Fibroblast of villous mesenchyme (primary cell): ENCODE measurements around the gene PRKG1. TPM values are rescaled to one million over a fixed set of nuclear protein-coding genes. Genes with fewer than 3 reads are reported as not detected.

Source experiments
- DNase-seq: peaks from one replicate; pipeline ENCODE4 v3.0.0-alpha.2; 2010; ENCODE audit warnings: low read depth
- H3K4me3 ChIP-seq: 2 replicates; pipeline ENCODE4 v1.5.1; 2011; ENCODE audit warnings: low read depth, mild to moderate bottlenecking, low read length
- CTCF ChIP-seq: IDR thresholded peaks from 2 replicates; pipeline ENCODE4 v1.5.1; 2012; ENCODE audit warnings: low read depth, mild to moderate bottlenecking, low read length; ENCODE audit not compliant: insufficient read depth
- total RNA-seq: library from RNA; depleted of rRNA; stranded (reverse); fragments of >200 nt; gene quantifications from 2 replicates; pipeline ENCODE4 v1.2.3, GENCODE V29; 2012

The PRKG1 gene
- total RNA-seq, 1 donor, result 19.0 TPM

DNA sequence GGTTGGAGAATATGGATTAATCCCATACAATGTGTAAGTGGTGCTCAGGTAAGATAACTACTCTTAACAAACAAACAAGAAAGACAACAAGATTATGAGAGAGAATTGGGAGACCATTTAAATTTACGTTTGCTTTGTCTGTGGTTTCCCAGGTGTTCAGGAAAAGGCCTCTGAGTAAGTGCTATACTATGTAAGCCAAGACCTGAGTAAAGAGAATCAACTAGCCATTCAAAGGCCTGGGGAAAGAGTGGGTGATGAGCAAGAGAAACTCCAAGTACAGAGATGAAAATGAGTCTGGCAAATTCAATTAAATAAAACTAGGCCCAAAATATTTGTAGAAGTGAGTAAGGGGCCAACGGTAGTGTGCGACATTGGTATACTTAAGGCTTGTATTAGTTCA is 615.2 kb downstream of the PRKG1 start:
- H3K4me3 ChIP-seq, result no peak overlapping the region
- DNase-seq, result no peak
- TF ChIP-seq CTCF, result no peak

- TF ChIP-seq CTCF, result no peak
- no peak for DNase-seq
- no peak overlapping the region for H3K4me3 ChIP-seq
Measured at GRCh38 chr10:51691135-51691534, 616.8 kb downstream of the PRKG1 start.

- no peak overlapping the region for H3K4me3 ChIP-seq
- DNase-seq, result peak; percentile 35
- TF ChIP-seq CTCF, result no peak
Measured at GRCh38 chr10:51694086-51694768, 619.9 kb downstream of the PRKG1 start.

DNA sequence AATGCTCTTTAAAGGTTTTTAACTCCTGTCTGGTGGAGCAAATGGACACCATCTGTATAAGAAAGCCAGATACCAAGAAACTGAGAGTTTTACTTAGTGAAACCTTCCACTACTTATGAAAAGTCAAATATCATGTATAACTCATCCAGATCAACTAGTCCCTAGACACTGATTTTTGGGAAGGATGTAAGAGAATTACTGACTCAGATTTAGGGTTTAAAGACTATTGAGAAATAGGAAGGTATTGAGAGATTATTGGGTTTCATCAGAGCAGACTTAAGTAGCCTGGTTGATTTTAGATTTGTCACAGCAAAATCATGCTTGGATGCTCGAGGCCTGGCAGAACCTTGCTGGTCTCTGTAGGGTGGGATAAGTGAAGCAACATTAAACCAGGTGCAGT is 622.0 kb downstream of the PRKG1 start:
- no peak for TF ChIP-seq CTCF
- DNase-seq, result no peak
- no peak overlapping the region for H3K4me3 ChIP-seq

GRCh38 chr10:51698473-51699063 is 624.3 kb downstream of the PRKG1 start:
- DNase-seq, result no peak

GRCh38 chr10:51699145-51699474 is 624.8 kb downstream of the PRKG1 start:
- peak overlapping the region; percentile 92 for H3K4me3 ChIP-seq
- DNase-seq, result no peak
- no peak for TF ChIP-seq CTCF

More at GRCh38 chr10:51698473-51699063, 624.3 kb downstream of the PRKG1 start:
- peak overlapping the region; percentile 92 for H3K4me3 ChIP-seq
- no peak for TF ChIP-seq CTCF
